ENCODE measurements around the gene NOP16.

DNA sequence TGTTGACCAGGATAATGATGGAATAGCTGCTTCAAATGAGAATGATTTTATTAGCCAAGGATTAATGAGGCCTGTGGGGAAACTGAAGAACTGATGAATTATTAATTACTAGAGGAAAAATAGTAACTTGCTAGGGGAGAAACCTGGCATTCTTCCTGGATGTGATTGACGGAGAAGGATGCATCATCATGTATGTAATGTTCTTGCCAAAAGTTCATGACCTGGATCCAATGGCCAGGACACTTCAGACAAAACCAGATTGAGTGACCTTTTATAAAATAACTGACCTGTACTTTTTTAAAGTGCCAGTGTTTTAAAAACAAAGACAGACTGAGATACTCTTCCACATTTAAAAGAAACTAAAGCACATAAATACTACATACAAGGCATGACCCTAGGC is 50.5 kb downstream of the NOP16 start:
- no peak for TF ChIP-seq CTCF (IDR thresholded peaks at IDR 0.05)
- TF ChIP-seq POLR2A (IDR thresholded peaks at IDR 0.05) = no peak
- no peak for TF ChIP-seq POLR2AphosphoS5 (IDR thresholded peaks at IDR 0.05)

Data from upper lobe of left lung (tissue), 4 donors.